Pancreas (tissue), 10 donors: ENCODE data around the gene PATE4. TPM values are rescaled to one million over a fixed set of nuclear protein-coding genes. Genes with fewer than 3 reads are reported as not detected.

ENCODE experiments used
- ATAC-seq, 4 donors: fragments of 200-7000 bp; cut with Tn5 transposase; one replicate each; pipeline versions ENCODE4 v1.8.0 to v1.9.1; 2020; ENCODE audit warnings: mild to moderate bottlenecking in 4 of 4, moderate library complexity in 4 of 4
- DNase-seq, 6 donors: peaks; one replicate each; pipeline ENCODE4 v3.0.0-alpha.2; 2020
- FAIRE-seq: peaks from 2 replicates; lab custom pipeline; 2012; peaks lifted over from hg19 to GRCh38; lab: Jason Lieb, UNC
- H3K27ac ChIP-seq, 4 donors: fragments of 200-600 bp; sonication (generic); 1 replicate in 3 of 4; 2 replicates in 1 of 4; pipeline versions ENCODE4 v1.5.0 to v1.8.0; 2020
- H3K27me3 ChIP-seq, 4 donors: fragments of 200-600 bp; one replicate each; pipeline ENCODE4 v1.8.0; 2021
- H3K36me3 ChIP-seq, 3 donors: fragments of 200-600 bp; sonication (generic) in 1 of 3; one replicate each; pipeline versions ENCODE4 v1.5.0 to v1.8.0; 2020 to 2021
- H3K4me1 ChIP-seq, 3 donors: fragments of 200-600 bp; one replicate each; pipeline ENCODE4 v1.8.0; 2021
- H3K4me3 ChIP-seq, 4 donors: fragments of 200-600 bp; sonication (generic) in 2 of 4; one replicate each; pipeline versions ENCODE4 v1.5.0 to v1.8.0; 2020 to 2021
- H3K9me3 ChIP-seq, 4 donors: fragments of 200-600 bp; one replicate each; pipeline ENCODE4 v1.8.0; 2021
- WGBS, 2 donors: extraction: QIAGEN DNeasy Blood & Tissue Kit; methylation state at CpG; one replicate each; pipeline ENCODE4 v1.1.7; 2013; 5-methylcytosine and 5-hydroxymethylcytosine counted together
- intact Hi-C, 3 donors: fragments of 100-400 bp; cut with DNase I; formaldehyde crosslinking; loops; one replicate each; pipeline versions ENCODE4 v1.11.1 to v1.14.2; 2022
- polyA plus RNA-seq, 2 donors: library from polyadenylated mRNA; stranded (reverse); fragments of 200-250 nt; gene quantifications; one replicate each; pipeline ENCODE4 v1.2.3, GENCODE V29; 2013
- total RNA-seq, 6 donors: library from RNA; stranded (reverse); fragmentation: NEBNext Ultra II Directional in 4 of 6; extraction: Animal tissue kit (Norgen Biotek cat#: 25700) in 4 of 6; gene quantifications; one replicate each; pipeline versions ENCODE4 v1.2.1 to v1.2.4, GENCODE V29; 2021 to 2023
- TF ChIP-seq, protein P1 (sequence below), 4 donors: fragments of 200-600 bp; sonication (generic) in 3 of 4; IDR thresholded peaks; one replicate each; pipeline versions ENCODE4 v1.5.0 to v1.8.0; 2021; ENCODE audit warnings: antibody characterized with exemption in 4 of 4
- donor health status: healthy with polysubstance abuse.
- donor health status: DM: no; HTN: no; CAD: no; lungs with moderate emphysema.
- donor health status: DM: no; HTN: no; CAD: no.
- donor health status: control.
- donor health status: control.
- donor health status: Bipolar disorder and iron deficiency.
- donor health status: DM: yes; HTN: yes; CAD: no.
- donor health status: DM: no; HTN: no; CAD: no.
- donor health status: DM: no; HTN: no; CAD: no.
- donor health status: DM: yes; HTN: yes; CAD: no.

PATE4 gene
- total RNA-seq (not detected), polyA plus RNA-seq (not detected)

DNA sequence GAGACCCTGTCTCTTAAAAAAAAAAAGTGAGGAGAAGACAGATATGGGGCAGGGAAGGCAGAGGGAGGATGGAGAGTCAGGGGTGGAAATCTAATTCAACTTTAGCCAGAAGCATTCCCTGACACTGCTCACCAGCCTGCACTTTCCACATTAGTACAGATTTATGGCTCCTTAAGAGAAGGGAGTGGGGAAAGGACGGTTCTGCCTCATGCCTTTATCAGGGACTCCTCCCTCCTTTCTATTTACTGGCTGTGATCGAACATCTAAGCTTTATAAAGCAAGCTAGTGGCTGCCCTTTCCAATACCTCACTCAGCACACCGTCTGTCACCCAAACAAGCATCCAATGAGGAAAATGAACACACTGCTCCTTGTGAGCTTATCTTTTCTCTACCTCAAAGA is at the start of gene PATE4:
Gene PATE4, plus strand, starts transcription at position 301 of the 400 bp plus-strand sequence. Its CDS starts 44 bp downstream, at position 345.
- intact Hi-C loops: no loop called here
- Histone ChIP-seq H3K27ac (no peak within 1 kb of the TSS), H3K36me3 (no peaks in the 10 kb centered on the region), H3K27me3 (no peaks in the 10 kb centered on the region), H3K9me3 (no peaks in the 10 kb centered on the region), H3K4me1 (no peaks in the 10 kb centered on the region), H3K4me3 (no peak within 1 kb of the TSS)
- TF ChIP-seq, protein P1, sequence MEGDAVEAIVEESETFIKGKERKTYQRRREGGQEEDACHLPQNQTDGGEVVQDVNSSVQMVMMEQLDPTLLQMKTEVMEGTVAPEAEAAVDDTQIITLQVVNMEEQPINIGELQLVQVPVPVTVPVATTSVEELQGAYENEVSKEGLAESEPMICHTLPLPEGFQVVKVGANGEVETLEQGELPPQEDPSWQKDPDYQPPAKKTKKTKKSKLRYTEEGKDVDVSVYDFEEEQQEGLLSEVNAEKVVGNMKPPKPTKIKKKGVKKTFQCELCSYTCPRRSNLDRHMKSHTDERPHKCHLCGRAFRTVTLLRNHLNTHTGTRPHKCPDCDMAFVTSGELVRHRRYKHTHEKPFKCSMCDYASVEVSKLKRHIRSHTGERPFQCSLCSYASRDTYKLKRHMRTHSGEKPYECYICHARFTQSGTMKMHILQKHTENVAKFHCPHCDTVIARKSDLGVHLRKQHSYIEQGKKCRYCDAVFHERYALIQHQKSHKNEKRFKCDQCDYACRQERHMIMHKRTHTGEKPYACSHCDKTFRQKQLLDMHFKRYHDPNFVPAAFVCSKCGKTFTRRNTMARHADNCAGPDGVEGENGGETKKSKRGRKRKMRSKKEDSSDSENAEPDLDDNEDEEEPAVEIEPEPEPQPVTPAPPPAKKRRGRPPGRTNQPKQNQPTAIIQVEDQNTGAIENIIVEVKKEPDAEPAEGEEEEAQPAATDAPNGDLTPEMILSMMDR (IDR thresholded peaks at IDR 0.05): no peak
- ATAC-seq (no peak), DNase-seq (no peak), FAIRE-seq (no peak)
- WGBS, 2 donors: 17 to 19% methylated on average over 3 of the region's 3 CpGs

DNA sequence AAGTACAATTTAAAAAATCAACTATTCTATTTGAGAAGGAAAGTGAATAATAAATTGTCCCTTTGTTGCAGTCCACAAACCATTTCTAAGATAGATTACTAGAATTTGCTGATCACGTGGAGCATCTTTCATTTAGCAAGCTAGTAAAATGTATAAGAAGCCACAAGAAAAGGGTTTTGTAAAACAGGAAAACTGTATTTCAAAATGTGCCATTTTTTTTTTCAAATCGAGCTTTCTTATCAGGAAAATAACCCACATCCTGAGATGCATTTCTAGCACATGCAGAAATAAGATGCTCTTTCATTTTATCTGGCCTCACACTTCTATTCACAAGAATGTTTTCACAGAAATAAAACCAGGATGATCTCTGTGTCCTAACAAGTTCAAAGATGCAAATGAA is 48.4 kb upstream of the PATE4 start:
- no peaks in the 10 kb centered on the region for H3K27me3 ChIP-seq
- no peaks in the 10 kb centered on the region for H3K4me1 ChIP-seq
- ATAC-seq (no peak), FAIRE-seq (no peak), DNase-seq (no peak)
- H3K27ac ChIP-seq: no peak overlapping the region
- intact Hi-C loops: no loop called here
- H3K4me3 ChIP-seq: no peak overlapping the region
- no peaks in the 10 kb centered on the region for H3K36me3 ChIP-seq
- 41 to 47% methylated on average over 2 of the region's 2 CpGs for WGBS, 2 donors
- TF ChIP-seq, protein P1 (IDR thresholded peaks at IDR 0.05): no peak
- H3K9me3 ChIP-seq: no peaks in the 10 kb centered on the region

DNA sequence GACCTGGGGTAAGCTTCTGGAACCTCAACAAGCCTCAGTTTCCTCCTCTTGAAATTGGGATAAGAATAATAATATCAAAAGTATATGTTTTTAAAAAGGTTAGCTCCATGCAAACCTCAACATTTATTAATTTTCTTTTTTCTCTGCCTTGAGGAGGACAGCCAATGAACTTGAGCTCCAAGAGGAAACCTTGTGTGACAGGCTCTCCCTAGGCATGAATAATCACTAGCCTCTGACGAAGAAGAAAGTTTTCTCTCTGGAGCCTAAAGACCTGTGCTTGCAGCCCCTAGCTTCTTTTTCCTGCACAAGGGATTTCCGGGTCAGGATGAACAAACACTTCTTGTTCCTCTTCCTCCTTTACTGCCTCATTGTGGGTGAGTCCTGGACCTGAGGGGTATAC is 45.3 kb upstream of the PATE4 start, which contains the start of gene PATE3:
Gene PATE3, plus strand, starts transcription at position 301 of the 400 bp plus-strand sequence. Its CDS starts 25 bp downstream, at position 326.
- DNase-seq (no peak), ATAC-seq (no peak), FAIRE-seq (no peak)
- 30 to 37% methylated on average over 2 of the region's 2 CpGs for WGBS, 2 donors
- Histone ChIP-seq H3K27me3 (no peaks in the 10 kb centered on the region), H3K27ac (no peak within 1 kb of the TSS), H3K4me3 (no peak within 1 kb of the TSS), H3K4me1 (no peaks in the 10 kb centered on the region), H3K36me3 (no peaks in the 10 kb centered on the region), H3K9me3 (no peaks in the 10 kb centered on the region)
- intact Hi-C loops: no loop called here
- TF ChIP-seq, protein P1 (IDR thresholded peaks at IDR 0.05): no peak

GRCh38 chr11:125790825-125791224 is 42.3 kb upstream of the PATE4 start:
- intact Hi-C loops: no loop called here
- ATAC-seq: no peak
- no peak overlapping the region for H3K27ac ChIP-seq
- no peak for FAIRE-seq
- WGBS, 2 donors: 83 to 86% methylated on average over 4 of the region's 4 CpGs
- H3K4me1 ChIP-seq: no peaks in the 10 kb centered on the region
- no peaks in the 10 kb centered on the region for H3K9me3 ChIP-seq
- no peaks in the 10 kb centered on the region for H3K36me3 ChIP-seq
- TF ChIP-seq, protein P1 (IDR thresholded peaks at IDR 0.05): no peak
- H3K27me3 ChIP-seq: no peaks in the 10 kb centered on the region
- no peak for DNase-seq
- H3K4me3 ChIP-seq: no peak overlapping the region

GRCh38 chr11:125797641-125798040 is 35.5 kb upstream of the PATE4 start:
- Histone ChIP-seq H3K4me1 (no peaks in the 10 kb centered on the region), H3K9me3 (no peaks in the 10 kb centered on the region), H3K4me3 (no peak overlapping the region), H3K27me3 (no peaks in the 10 kb centered on the region), H3K36me3 (no peaks in the 10 kb centered on the region), H3K27ac (no peak overlapping the region)
- intact Hi-C loops: no loop called here
- no peak for DNase-seq
- no peak for ATAC-seq
- no peak for FAIRE-seq
- 30 to 33% methylated on average over 4 of the region's 4 CpGs for WGBS, 2 donors
- TF ChIP-seq, protein P1 (IDR thresholded peaks at IDR 0.05): no peak
